ENCODE measurements around the gene STUM.

STUM gene

GRCh38 chr1:226574591-226575435 is 26.2 kb downstream of the STUM start:
- H3K4me3 ChIP-seq (replicated peaks in 1 of 2; ENCODE audit: low read depth in 2 of 2, low read length in 2 of 2), result no peak overlapping the region
- no peak for DNase-seq (ENCODE audit: low read depth in 2 of 2)
- no peak for TF ChIP-seq CTCF (IDR thresholded peaks at IDR 0.05; ENCODE audit: low read depth, low read length)

GRCh38 chr1:226575436-226575720 is 26.8 kb downstream of the STUM start:
- TF ChIP-seq CTCF (IDR thresholded peaks at IDR 0.05; ENCODE audit: low read depth, low read length), result no peak
- no peak for DNase-seq (ENCODE audit: low read depth in 2 of 2)
- no peak overlapping the region for H3K4me3 ChIP-seq (replicated peaks in 1 of 2; ENCODE audit: low read depth in 2 of 2, low read length in 2 of 2)

GRCh38 chr1:226575739-226576378 is 27.3 kb downstream of the STUM start:
- H3K4me3 ChIP-seq (replicated peaks in 1 of 2; ENCODE audit: low read depth in 2 of 2, low read length in 2 of 2), result no peak overlapping the region
- no peak for TF ChIP-seq CTCF (IDR thresholded peaks at IDR 0.05; ENCODE audit: low read depth, low read length)
- DNase-seq (ENCODE audit: low read depth in 2 of 2), result no peak

GRCh38 chr1:226576601-226577000 is 28.0 kb downstream of the STUM start:
- H3K4me3 ChIP-seq (replicated peaks in 1 of 2; ENCODE audit: low read depth in 2 of 2, low read length in 2 of 2), result no peak overlapping the region
- no peak for DNase-seq (ENCODE audit: low read depth in 2 of 2)
- TF ChIP-seq CTCF (IDR thresholded peaks at IDR 0.05; ENCODE audit: low read depth, low read length), result no peak

GRCh38 chr1:226577401-226578180 is 29.0 kb downstream of the STUM start:
- no peak overlapping the region for H3K4me3 ChIP-seq (replicated peaks in 1 of 2; ENCODE audit: low read depth in 2 of 2, low read length in 2 of 2)
- DNase-seq (ENCODE audit: low read depth in 2 of 2), result no peak
- no peak for TF ChIP-seq CTCF (IDR thresholded peaks at IDR 0.05; ENCODE audit: low read depth, low read length)

GRCh38 chr1:226578946-226579578 is 30.5 kb downstream of the STUM start:
- no peak for DNase-seq (ENCODE audit: low read depth in 2 of 2)
- no peak for TF ChIP-seq CTCF (IDR thresholded peaks at IDR 0.05; ENCODE audit: low read depth, low read length)
- no peak overlapping the region for H3K4me3 ChIP-seq (replicated peaks in 1 of 2; ENCODE audit: low read depth in 2 of 2, low read length in 2 of 2)

Data from cardiac fibroblast (primary cell).